ENCODE data around the gene SLC10A7.

DNA sequence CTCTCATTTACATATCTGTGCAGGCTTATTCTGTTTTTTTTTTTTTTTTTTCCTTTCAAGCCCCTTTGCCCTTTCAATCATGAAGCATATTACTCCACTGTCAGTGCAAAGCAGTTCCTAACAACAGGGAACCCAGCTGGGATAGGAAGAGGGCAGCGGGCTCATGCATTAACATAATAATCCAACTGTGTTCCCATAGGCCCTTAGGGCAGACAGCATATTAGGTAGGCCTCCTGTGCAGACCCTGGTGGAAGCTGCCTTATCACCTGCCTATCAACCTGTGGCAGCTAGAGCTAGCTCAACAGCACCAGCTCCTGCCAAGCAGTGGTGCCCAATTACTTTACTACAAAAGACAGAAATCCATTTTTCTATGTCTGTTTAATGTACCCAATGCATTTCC lies 49.3 kb downstream of the SLC10A7 start:
- no peak for TF ChIP-seq EZH2 (IDR thresholded peaks at IDR 0.05; ENCODE audit: borderline replicate concordance, low read length)
- TF ChIP-seq, protein P1, sequence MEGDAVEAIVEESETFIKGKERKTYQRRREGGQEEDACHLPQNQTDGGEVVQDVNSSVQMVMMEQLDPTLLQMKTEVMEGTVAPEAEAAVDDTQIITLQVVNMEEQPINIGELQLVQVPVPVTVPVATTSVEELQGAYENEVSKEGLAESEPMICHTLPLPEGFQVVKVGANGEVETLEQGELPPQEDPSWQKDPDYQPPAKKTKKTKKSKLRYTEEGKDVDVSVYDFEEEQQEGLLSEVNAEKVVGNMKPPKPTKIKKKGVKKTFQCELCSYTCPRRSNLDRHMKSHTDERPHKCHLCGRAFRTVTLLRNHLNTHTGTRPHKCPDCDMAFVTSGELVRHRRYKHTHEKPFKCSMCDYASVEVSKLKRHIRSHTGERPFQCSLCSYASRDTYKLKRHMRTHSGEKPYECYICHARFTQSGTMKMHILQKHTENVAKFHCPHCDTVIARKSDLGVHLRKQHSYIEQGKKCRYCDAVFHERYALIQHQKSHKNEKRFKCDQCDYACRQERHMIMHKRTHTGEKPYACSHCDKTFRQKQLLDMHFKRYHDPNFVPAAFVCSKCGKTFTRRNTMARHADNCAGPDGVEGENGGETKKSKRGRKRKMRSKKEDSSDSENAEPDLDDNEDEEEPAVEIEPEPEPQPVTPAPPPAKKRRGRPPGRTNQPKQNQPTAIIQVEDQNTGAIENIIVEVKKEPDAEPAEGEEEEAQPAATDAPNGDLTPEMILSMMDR (IDR thresholded peaks at IDR 0.05; ENCODE audit: low read length) = no peak

Measured in OCI-LY1 (cell line).